ENCODE data around the gene TEX13D. TPM values are rescaled to one million over a fixed set of nuclear protein-coding genes. Genes with fewer than 3 reads are reported as not detected.

Gene TEX13D
- total RNA-seq, 2 experiments from 2014 or later = 0.23 TPM; not detected in 1

DNA sequence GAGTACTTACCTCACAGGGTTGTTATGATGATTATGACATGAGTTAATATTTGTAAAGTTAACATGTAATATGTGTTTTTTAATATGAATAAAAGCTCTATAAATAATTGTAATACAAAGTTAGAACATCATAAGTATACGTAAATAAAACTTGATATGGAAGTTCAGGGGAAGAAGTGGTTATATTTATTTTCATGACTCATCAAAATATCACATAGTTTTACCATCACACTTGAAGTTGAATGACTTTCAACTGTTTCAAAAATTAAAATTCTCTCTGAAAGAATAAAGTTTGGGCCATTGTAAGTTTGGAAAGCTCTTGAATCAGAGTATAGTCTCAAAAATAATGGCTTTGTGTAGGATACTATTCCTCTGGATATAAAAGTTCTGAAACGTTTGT, 22.2 kb downstream of the TEX13D start:
- intact Hi-C loops (cut with micrococcal nuclease) = no loop called here
- Mint-ChIP-seq H3K27ac (peak overlapping the region; percentile 91), H3K4me1 (ENCODE audit: low read depth) (peaks cover 43% of the 10 kb centered on the region), H3K36me3 (ENCODE audit: low read depth) (peaks cover 30% of the 10 kb centered on the region), H3K27me3 (no peaks in the 10 kb centered on the region), H3K9me3 (no peaks in the 10 kb centered on the region), H3K4me3 (peak overlapping the region; percentile 68)
- ChIA-PET CTCF (interaction anchor here (1.1 kb wide), 1 partner anchor 144 kb away, joined by 3 read pairs; no protein-coding TSS in a partner anchor), POLR2A (interaction anchor here (0.8 to 2.1 kb wide), 4 partner anchors 9 to 137 kb away, joined by 4 to 7 read pairs (median 4); partner anchors contain the start of gene SH2D1A)
- ATAC-seq (no peak), DNase-seq (no peak)
- TF ChIP-seq, protein P1, sequence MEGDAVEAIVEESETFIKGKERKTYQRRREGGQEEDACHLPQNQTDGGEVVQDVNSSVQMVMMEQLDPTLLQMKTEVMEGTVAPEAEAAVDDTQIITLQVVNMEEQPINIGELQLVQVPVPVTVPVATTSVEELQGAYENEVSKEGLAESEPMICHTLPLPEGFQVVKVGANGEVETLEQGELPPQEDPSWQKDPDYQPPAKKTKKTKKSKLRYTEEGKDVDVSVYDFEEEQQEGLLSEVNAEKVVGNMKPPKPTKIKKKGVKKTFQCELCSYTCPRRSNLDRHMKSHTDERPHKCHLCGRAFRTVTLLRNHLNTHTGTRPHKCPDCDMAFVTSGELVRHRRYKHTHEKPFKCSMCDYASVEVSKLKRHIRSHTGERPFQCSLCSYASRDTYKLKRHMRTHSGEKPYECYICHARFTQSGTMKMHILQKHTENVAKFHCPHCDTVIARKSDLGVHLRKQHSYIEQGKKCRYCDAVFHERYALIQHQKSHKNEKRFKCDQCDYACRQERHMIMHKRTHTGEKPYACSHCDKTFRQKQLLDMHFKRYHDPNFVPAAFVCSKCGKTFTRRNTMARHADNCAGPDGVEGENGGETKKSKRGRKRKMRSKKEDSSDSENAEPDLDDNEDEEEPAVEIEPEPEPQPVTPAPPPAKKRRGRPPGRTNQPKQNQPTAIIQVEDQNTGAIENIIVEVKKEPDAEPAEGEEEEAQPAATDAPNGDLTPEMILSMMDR (IDR thresholded peaks at IDR 0.05) = no peak

DNA sequence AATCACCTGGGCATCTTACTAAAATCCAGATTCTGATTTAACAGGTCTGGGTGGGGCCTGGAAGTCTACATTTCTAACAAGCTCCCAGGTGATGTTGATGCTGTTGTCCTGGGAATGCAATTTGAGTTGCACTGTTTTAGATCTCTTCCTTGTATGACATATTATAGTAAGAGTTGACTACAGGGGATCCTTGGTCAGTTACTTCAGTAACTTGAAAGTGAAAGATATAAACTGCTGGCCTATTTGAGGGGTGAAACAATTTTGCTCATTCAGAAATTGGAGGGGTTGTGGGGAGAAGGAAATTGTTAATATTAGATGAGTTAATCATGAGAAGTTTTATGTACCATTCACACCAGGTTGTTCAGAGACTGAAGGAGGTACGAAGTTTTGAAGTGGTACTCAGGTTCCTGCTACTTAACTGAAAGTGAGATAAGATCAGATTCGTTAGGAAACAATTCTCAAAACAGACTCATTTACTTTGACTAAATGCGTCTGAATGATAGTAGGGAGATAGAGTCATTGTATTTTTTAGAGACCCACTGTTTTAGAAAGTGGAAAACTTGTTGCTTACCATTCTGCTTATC, 26.4 kb downstream of the TEX13D start:
- TF ChIP-seq, protein P1 (IDR thresholded peaks at IDR 0.05) = no peak
- DNase-seq (no peak), ATAC-seq (peak; percentile 62)
- no peaks in the 10 kb centered on the region for H3K27me3 Mint-ChIP-seq
- ChIA-PET CTCF (interaction anchor here (0.6 to 1.3 kb wide), 2 partner anchors 10 to 138 kb away, joined by 3 read pairs; no protein-coding TSS in a partner anchor), POLR2A (interaction anchor here (1.2 to 4.6 kb wide), 3 partner anchors 12 to 27 kb away, joined by 3 to 28 read pairs (median 4); partner anchors contain the start of gene SH2D1A)
- peak overlapping the region; percentile 79 for H3K4me3 Mint-ChIP-seq
- peaks cover 49% of the 10 kb centered on the region for H3K4me1 Mint-ChIP-seq (ENCODE audit: low read depth)
- H3K27ac Mint-ChIP-seq = peak overlapping the region; percentile 95
- peaks cover 40% of the 10 kb centered on the region for H3K36me3 Mint-ChIP-seq (ENCODE audit: low read depth)
- intact Hi-C loops (cut with micrococcal nuclease) = no loop called here
- H3K9me3 Mint-ChIP-seq = no peaks in the 10 kb centered on the region

DNA sequence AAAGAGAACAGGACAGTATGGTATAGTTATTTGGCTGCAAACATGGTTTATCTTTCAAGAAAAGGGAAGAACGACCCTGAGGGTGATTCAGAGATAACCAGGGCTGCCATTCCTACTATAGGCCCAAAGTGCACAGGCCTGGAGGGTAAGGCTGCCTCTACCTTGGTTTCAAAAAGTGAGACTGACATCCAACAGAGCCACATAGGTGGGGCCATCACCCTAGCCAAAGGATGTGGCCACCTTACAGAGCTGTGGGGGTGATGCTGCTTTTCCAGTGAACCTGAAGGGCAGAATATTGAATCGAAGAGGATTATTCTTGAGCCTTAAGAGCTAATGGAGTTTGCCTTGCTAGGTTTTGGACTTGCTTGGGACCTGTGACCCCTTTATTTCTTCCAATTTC, 29.6 kb downstream of the TEX13D start:
- POLR2A ChIA-PET = interaction anchor here (0.8 to 2.8 kb wide), 3 partner anchors 9 to 105 kb away, joined by 3 to 21 read pairs (median 3); partner anchors contain the start of gene SH2D1A
- peaks cover 39% of the 10 kb centered on the region for H3K36me3 Mint-ChIP-seq (ENCODE audit: low read depth)
- TF ChIP-seq, protein P1 (IDR thresholded peaks at IDR 0.05) = no peak
- H3K4me1 Mint-ChIP-seq (ENCODE audit: low read depth) = peaks cover 50% of the 10 kb centered on the region
- H3K9me3 Mint-ChIP-seq = no peaks in the 10 kb centered on the region
- intact Hi-C loops (cut with micrococcal nuclease) = no loop called here
- peak overlapping the region; percentile 91 for H3K27ac Mint-ChIP-seq
- DNase-seq = peak; percentile 64
- peak; percentile 71 for ATAC-seq
- peak overlapping the region; percentile 58 for H3K4me3 Mint-ChIP-seq
- H3K27me3 Mint-ChIP-seq = no peaks in the 10 kb centered on the region
- CTCF ChIA-PET = no interaction called here

DNA sequence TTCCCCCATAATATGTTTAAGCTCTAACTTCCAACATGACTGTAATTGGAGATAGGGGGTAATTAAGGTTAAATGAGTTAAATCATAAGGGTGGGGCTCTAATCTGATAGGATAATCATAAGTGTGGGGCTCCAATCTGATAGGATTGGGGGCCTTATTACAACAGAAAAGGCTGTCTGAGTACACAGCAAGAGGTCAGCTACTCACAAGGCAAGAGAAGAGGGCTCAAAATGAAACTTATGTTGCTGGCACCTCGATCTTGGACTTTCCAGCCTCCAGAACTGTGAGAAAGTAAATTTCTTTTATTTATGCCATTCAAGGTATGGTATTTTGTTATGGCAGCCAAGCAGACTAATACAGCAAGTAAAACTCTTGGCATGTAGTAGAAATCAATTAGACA, 30.3 kb downstream of the TEX13D start:
- TF ChIP-seq, protein P1 (IDR thresholded peaks at IDR 0.05) = no peak
- ATAC-seq (no peak), DNase-seq (no peak)
- ChIA-PET POLR2A (interaction anchor here (0.8 to 2.8 kb wide), 3 partner anchors 9 to 105 kb away, joined by 3 to 21 read pairs (median 3); partner anchors contain the start of gene SH2D1A), CTCF (no interaction called here)
- no peaks in the 10 kb centered on the region for H3K9me3 Mint-ChIP-seq
- H3K36me3 Mint-ChIP-seq (ENCODE audit: low read depth) = peaks cover 41% of the 10 kb centered on the region
- no peaks in the 10 kb centered on the region for H3K27me3 Mint-ChIP-seq
- H3K4me3 Mint-ChIP-seq = peak overlapping the region; percentile 58
- peak overlapping the region; percentile 91 for H3K27ac Mint-ChIP-seq
- intact Hi-C loops (cut with micrococcal nuclease) = no loop called here
- peaks cover 51% of the 10 kb centered on the region for H3K4me1 Mint-ChIP-seq (ENCODE audit: low read depth)

DNA sequence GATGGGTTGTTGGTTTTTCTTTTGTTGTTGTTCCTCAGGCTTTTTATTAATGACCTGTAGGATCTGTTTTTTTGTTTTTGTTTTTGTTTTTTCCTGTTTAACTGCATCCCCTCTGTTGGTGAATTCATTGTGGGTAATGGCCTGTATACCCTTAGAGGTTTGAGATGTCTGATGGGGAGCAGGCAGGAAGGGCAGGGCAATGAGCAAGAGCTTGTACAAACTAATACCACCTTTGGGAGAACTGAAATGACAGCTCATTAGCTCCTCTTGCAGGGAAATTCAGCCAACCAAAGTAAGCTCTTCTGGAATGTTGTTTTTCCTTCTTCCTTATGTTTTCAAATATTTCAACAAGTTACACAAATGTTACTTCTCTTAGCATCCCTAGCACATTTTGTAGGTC, 37.3 kb downstream of the TEX13D start:
- Mint-ChIP-seq H3K36me3 (ENCODE audit: low read depth) (peaks cover 43% of the 10 kb centered on the region), H3K9me3 (no peaks in the 10 kb centered on the region), H3K4me1 (ENCODE audit: low read depth) (peaks cover 57% of the 10 kb centered on the region), H3K4me3 (no peak overlapping the region), H3K27ac (peak overlapping the region; percentile 71), H3K27me3 (no peaks in the 10 kb centered on the region)
- ChIA-PET POLR2A (interaction anchor here (1.1 to 1.2 kb wide), 2 partner anchors 11 to 58 kb away, joined by 3 to 5 read pairs; no protein-coding TSS in a partner anchor), CTCF (interaction anchor here (1.2 to 2.0 kb wide), 2 partner anchors 146 to 159 kb away, joined by 3 to 5 read pairs; no protein-coding TSS in a partner anchor)
- no peak for DNase-seq
- no peak for ATAC-seq
- TF ChIP-seq, protein P1 (IDR thresholded peaks at IDR 0.05) = no peak
- intact Hi-C loops (cut with micrococcal nuclease) = no loop called here

Measured in activated CD8-positive, alpha-beta T cell treated with anti-CD3 and anti-CD28 coated beads for 36 hours (primary cell).